GM21423 (cell line): ENCODE measurements around the gene KANSL3.

Source experiments
- ATAC-seq: cut with Tn5 transposase; IDR thresholded peaks from one replicate; pipeline ENCODE4 v1.9.1; 2021; ENCODE audit warnings: mild to moderate bottlenecking, moderate library complexity; ENCODE audit not compliant: unreplicated experiment

Gene KANSL3

GRCh38 chr2:96546797-96547196 is 91.3 kb downstream of the KANSL3 start:
- no peak for ATAC-seq

- no peak for ATAC-seq
Measured at GRCh38 chr2:96546321-96546720, 91.8 kb downstream of the KANSL3 start.
